K562 (cell line): ENCODE measurements around the gene CRHR1. TPM values are rescaled to one million over a fixed set of nuclear protein-coding genes. Genes with fewer than 3 reads are reported as not detected.

Experiments
- GATAD2A ChIP-seq: fragments of 450-650 bp; IDR thresholded peaks from 2 replicates; pipeline ENCODE4 v1.6.1; 2017
- ILK ChIP-seq: fragments of 450-650 bp; IDR thresholded peaks from 2 replicates; pipeline ENCODE4 v1.6.1; 2016; ENCODE audit warnings: missing genetic modification characterization, low read depth, mild to moderate bottlenecking, missing compliant biosample characterization, moderate library complexity, borderline replicate concordance
- KLF1 ChIP-seq: fragments of 450-650 bp; IDR thresholded peaks from 2 replicates; pipeline ENCODE4 v1.6.1; 2016; ENCODE audit warnings: missing genetic modification characterization, missing compliant biosample characterization
- LCOR ChIP-seq: sonication (generic); formaldehyde crosslinking; IDR thresholded peaks from 2 replicates; pipeline ENCODE4 v1.8.0; 2022; ENCODE audit warnings: mild to moderate bottlenecking, missing genetic modification reagents
- POLR2AphosphoS5 ChIP-seq: IDR thresholded peaks from 2 replicates; pipeline ENCODE4 v1.6.1; 2011; ENCODE audit warnings: mild to moderate bottlenecking, low read depth, low read length, moderate library complexity; ENCODE audit not compliant: control insufficient read depth, insufficient read depth
- PTTG1 ChIP-seq: fragments of 450-650 bp; IDR thresholded peaks from 2 replicates; pipeline ENCODE4 v1.6.1; 2016; ENCODE audit warnings: low read depth, mild to moderate bottlenecking, missing genetic modification characterization, missing compliant biosample characterization
- RB1 ChIP-seq: fragments of 450-650 bp; IDR thresholded peaks from 2 replicates; pipeline ENCODE4 v1.6.1; 2017; ENCODE audit warnings: low read depth, mild to moderate bottlenecking
- SUPT5H ChIP-seq: fragments of 450-650 bp; IDR thresholded peaks from 2 replicates; pipeline ENCODE4 v1.6.1; 2016
- TEAD1 ChIP-seq, 2 experiments: fragments of 450-650 bp in 1 of 2; sonication (generic) in 1 of 2; formaldehyde crosslinking; IDR thresholded peaks; 2 replicates each; pipeline versions ENCODE4 v1.4.0 to v1.8.0; 2020 to 2022; ENCODE audit warnings: mild to moderate bottlenecking in 2 of 2, missing genetic modification reagents in 1 of 2
- TGIF2 ChIP-seq: sonication (generic); formaldehyde crosslinking; IDR thresholded peaks from 2 replicates; pipeline ENCODE4 v1.8.1; 2022; ENCODE audit warnings: mild to moderate bottlenecking, missing genetic modification reagents, moderate library complexity
- ZNF263 ChIP-seq: sonication (generic); formaldehyde crosslinking; IDR thresholded peaks from 2 replicates; pipeline ENCODE4 v1.8.0; 2022; ENCODE audit warnings: mild to moderate bottlenecking, missing genetic modification reagents, borderline replicate concordance
- polyA plus RNA-seq, 8 experiments: library from polyadenylated mRNA; depleted of rRNA in 4 of 8; stranded (reverse) in 5 of 8; unstranded in 3 of 8; fragments of >200 nt; fragmentation: Nextera tagmentation in 2 of 8; fragmentation: Illumina TruSeq in 1 of 8; extraction: Ambion mirVana in 2 of 8; extraction: Trizol in 1 of 8; gene quantifications; 2 replicates each; pipeline versions ENCODE4 v1.2.1 to v1.2.3, GENCODE V29; 2011 to 2014; ENCODE audit warnings: inconsistent platforms in 1 of 8, missing spikeins in 1 of 8
- total RNA-seq, 7 experiments: library from RNA; depleted of rRNA in 6 of 7; stranded (reverse); fragments of >200 nt in 6 of 7; fragmentation: Illumina TruSeq in 2 of 7; extraction: Trizol in 2 of 7; gene quantifications; 2 replicates each; pipeline versions ENCODE4 v1.2.1 to v1.2.3, GENCODE V29; 2011 to 2021; ENCODE audit warnings: low replicate concordance in 1 of 7
- TF ChIP-seq, protein P1 (sequence below), 2 experiments: fragments of 450-650 bp; formaldehyde crosslinking in 1 of 2; IDR thresholded peaks; 2 replicates each; pipeline versions ENCODE4 v1.4.0 to v1.6.1; 2014 to 2020; ENCODE audit warnings: mild to moderate bottlenecking in 2 of 2, borderline replicate concordance in 1 of 2, low read depth in 1 of 2
- TF ChIP-seq, protein P2 (sequence below), 3 experiments: IDR thresholded peaks in 2 of 3; conservative IDR thresholded peaks in 1 of 3; 2 replicates each; pipeline ENCODE4 v1.5.1; 2011 to 2012; ENCODE audit warnings: low read length in 3 of 3, mild to moderate bottlenecking in 3 of 3, control low read depth in 2 of 3, improper control_type of control experiment in 1 of 3, inconsistent platforms in 1 of 3, low read depth in 1 of 3, mixed read lengths in 1 of 3, moderate library complexity in 1 of 3; ENCODE audit not compliant: insufficient read depth in 2 of 3
- TF ChIP-seq, protein P3 (sequence below), 2 experiments: fragments of 450-650 bp; conservative IDR thresholded peaks; 2 replicates each; pipeline ENCODE4 v1.6.1; 2017; ENCODE audit warnings: mild to moderate bottlenecking in 2 of 2, moderate library complexity in 2 of 2
- TF ChIP-seq, protein P4 (sequence below): fragments of 250-450 bp; sonication (Bioruptor Pico); IDR thresholded peaks from 2 replicates; pipeline ENCODE4 v1.6.1; 2021; ENCODE audit warnings: mild to moderate bottlenecking

Gene CRHR1
- total and polyA plus RNA-seq, 9 of the 15 experiments (the other 6 are each of a cell fraction or from before 2014, with no cell fraction given) = 0.05 TPM; not detected in 8

DNA sequence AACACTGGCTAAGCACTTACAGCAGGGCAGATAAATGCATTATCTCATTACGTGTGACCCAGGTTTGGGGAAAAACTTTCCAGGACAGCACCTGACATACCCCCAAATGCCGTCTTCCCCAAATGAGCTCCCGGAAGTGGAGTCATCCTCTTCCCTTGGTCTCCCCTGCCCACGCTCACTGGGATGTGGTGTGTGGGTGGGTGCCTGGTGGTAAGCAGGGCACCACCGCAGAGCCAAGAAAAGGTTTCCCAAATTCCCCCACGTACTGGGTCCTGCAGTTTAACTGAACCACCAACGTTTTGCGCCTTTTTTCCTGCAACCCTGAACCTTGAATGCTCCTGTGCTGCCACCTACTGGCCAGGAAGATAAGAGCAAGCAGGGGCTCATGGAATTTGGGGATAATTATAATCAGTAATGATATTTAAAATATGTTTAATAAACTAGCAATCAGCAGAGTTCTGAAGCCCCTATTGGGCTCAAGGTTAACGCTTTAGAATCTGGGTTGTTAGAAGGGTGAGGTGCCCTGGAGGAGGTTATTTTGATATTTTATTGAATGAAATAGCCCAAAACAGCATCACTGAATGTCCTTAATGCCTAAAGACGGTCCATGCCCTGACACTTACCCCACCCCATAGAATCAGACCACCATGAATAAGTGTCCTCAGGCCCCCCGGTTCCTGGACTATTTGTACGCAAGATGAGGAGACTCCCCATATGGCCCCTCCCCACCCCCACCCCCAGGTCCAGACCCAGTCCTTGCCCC is 68.6 kb downstream of the CRHR1 start (continued):
- TF ChIP-seq, protein P1, sequence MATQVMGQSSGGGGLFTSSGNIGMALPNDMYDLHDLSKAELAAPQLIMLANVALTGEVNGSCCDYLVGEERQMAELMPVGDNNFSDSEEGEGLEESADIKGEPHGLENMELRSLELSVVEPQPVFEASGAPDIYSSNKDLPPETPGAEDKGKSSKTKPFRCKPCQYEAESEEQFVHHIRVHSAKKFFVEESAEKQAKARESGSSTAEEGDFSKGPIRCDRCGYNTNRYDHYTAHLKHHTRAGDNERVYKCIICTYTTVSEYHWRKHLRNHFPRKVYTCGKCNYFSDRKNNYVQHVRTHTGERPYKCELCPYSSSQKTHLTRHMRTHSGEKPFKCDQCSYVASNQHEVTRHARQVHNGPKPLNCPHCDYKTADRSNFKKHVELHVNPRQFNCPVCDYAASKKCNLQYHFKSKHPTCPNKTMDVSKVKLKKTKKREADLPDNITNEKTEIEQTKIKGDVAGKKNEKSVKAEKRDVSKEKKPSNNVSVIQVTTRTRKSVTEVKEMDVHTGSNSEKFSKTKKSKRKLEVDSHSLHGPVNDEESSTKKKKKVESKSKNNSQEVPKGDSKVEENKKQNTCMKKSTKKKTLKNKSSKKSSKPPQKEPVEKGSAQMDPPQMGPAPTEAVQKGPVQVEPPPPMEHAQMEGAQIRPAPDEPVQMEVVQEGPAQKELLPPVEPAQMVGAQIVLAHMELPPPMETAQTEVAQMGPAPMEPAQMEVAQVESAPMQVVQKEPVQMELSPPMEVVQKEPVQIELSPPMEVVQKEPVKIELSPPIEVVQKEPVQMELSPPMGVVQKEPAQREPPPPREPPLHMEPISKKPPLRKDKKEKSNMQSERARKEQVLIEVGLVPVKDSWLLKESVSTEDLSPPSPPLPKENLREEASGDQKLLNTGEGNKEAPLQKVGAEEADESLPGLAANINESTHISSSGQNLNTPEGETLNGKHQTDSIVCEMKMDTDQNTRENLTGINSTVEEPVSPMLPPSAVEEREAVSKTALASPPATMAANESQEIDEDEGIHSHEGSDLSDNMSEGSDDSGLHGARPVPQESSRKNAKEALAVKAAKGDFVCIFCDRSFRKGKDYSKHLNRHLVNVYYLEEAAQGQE (IDR thresholded peaks at IDR 0.05; ENCODE audit: borderline replicate concordance) = peak; percentile 56; the same call in 1 of the 2 replicates
- TF ChIP-seq, protein P1 (CRISPR knock-in tag; IDR thresholded peaks at IDR 0.05; ENCODE audit: low read depth) = no peak
- TF ChIP-seq SUPT5H (no peak), POLR2AphosphoS5 (no peak), RB1 (peak; percentile 78; the same call in 1 of the 2 replicates), ILK (tag) (no peak), KLF1 (tag) (no peak), ZNF263 (CRISPR knock-in tag) (no peak), LCOR (peak; percentile 50; the same call in 1 of the 2 replicates), PTTG1 (no peak), GATAD2A (no peak), TEAD1 (CRISPR knock-in tag; IDR thresholded peaks at IDR 0.05) (no peak), TGIF2 (CRISPR knock-in tag) (no peak)
- TF ChIP-seq, protein P2, sequence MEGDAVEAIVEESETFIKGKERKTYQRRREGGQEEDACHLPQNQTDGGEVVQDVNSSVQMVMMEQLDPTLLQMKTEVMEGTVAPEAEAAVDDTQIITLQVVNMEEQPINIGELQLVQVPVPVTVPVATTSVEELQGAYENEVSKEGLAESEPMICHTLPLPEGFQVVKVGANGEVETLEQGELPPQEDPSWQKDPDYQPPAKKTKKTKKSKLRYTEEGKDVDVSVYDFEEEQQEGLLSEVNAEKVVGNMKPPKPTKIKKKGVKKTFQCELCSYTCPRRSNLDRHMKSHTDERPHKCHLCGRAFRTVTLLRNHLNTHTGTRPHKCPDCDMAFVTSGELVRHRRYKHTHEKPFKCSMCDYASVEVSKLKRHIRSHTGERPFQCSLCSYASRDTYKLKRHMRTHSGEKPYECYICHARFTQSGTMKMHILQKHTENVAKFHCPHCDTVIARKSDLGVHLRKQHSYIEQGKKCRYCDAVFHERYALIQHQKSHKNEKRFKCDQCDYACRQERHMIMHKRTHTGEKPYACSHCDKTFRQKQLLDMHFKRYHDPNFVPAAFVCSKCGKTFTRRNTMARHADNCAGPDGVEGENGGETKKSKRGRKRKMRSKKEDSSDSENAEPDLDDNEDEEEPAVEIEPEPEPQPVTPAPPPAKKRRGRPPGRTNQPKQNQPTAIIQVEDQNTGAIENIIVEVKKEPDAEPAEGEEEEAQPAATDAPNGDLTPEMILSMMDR (IDR thresholded peaks at IDR 0.05 in 2 of 3, conservative IDR thresholded peaks at IDR 0.05 in 1 of 3; ENCODE audit: insufficient read depth in 2 of 3, low read depth in 1 of 3, low read length in 3 of 3) = peak; percentile 88 to 96 (median 90)
- TF ChIP-seq, protein P3, sequence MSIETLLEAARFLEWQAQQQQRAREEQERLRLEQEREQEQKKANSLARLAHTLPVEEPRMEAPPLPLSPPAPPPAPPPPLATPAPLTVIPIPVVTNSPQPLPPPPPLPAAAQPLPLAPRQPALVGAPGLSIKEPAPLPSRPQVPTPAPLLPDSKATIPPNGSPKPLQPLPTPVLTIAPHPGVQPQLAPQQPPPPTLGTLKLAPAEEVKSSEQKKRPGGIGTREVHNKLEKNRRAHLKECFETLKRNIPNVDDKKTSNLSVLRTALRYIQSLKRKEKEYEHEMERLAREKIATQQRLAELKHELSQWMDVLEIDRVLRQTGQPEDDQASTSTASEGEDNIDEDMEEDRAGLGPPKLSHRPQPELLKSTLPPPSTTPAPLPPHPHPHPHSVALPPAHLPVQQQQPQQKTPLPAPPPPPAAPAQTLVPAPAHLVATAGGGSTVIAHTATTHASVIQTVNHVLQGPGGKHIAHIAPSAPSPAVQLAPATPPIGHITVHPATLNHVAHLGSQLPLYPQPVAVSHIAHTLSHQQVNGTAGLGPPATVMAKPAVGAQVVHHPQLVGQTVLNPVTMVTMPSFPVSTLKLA (conservative IDR thresholded peaks at IDR 0.05) = no peak
- TF ChIP-seq, protein P4, sequence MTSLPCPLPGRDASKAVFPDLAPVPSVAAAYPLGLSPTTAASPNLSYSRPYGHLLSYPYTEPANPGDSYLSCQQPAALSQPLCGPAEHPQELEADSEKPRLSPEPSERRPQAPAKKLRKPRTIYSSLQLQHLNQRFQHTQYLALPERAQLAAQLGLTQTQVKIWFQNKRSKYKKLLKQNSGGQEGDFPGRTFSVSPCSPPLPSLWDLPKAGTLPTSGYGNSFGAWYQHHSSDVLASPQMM = no peak
